WTC11 (cell line): ENCODE measurements around the gene PIK3C2B. TPM values are rescaled to one million over a fixed set of nuclear protein-coding genes. Genes with fewer than 3 reads are reported as not detected.

Experiments used
- ATAC-seq: fragments of 200-7000 bp; cut with Tn5 transposase; 2 replicates; pipeline ENCODE4 v1.10.0; 2021; ENCODE audit warnings: mild to moderate bottlenecking, moderate library complexity
- CTCF ChIA-PET: fragments of 300-600 bp; sonication (Branson Sonifier 250); formaldehyde crosslinking; loops from one replicate; lab custom pipeline; 2021; ENCODE audit warnings: antibody characterized with exemption; lab: Charles Lee
- POLR2A ChIA-PET: fragments of 350-600 bp; sonication (Branson Sonifier 250); formaldehyde crosslinking; loops from one replicate; lab custom pipeline; 2021; ENCODE audit warnings: antibody characterized with exemption; lab: Charles Lee
- DNase-seq: peaks from one replicate; pipeline ENCODE4 v3.0.0; 2021; ENCODE audit warnings: low spot score
- H3K27ac Mint-ChIP-seq: 2 replicates; pipeline ENCODE4 v1.8.0; 2021; ENCODE audit warnings: mixed read lengths
- H3K27me3 Mint-ChIP-seq: 2 replicates; pipeline ENCODE4 v1.8.0; 2021; ENCODE audit warnings: low read depth, mild to moderate bottlenecking, moderate library complexity, mixed read lengths
- H3K36me3 Mint-ChIP-seq: 2 replicates; pipeline ENCODE4 v1.8.0; 2021; ENCODE audit warnings: mixed read lengths
- H3K4me1 Mint-ChIP-seq: 2 replicates; pipeline ENCODE4 v1.8.0; 2022; ENCODE audit warnings: mixed read lengths
- H3K4me3 Mint-ChIP-seq: 2 replicates; pipeline ENCODE4 v1.8.0; 2021; ENCODE audit warnings: mild to moderate bottlenecking, moderate library complexity, mixed read lengths
- H3K9me3 Mint-ChIP-seq: 2 replicates; pipeline ENCODE4 v1.8.0; 2021; ENCODE audit warnings: mixed read lengths
- EMX1 ChIP-seq: fragments of 250-450 bp; sonication (Bioruptor Pico); IDR thresholded peaks from 2 replicates; pipeline ENCODE4 v1.8.0; 2021; ENCODE audit warnings: mild to moderate bottlenecking
- ESRRA ChIP-seq: sonication (generic); formaldehyde crosslinking; IDR thresholded peaks from 2 replicates; pipeline ENCODE4 v1.8.1; 2022; ENCODE audit warnings: mild to moderate bottlenecking, missing genetic modification reagents, borderline replicate concordance
- GABPB1 ChIP-seq: sonication (generic); formaldehyde crosslinking; IDR thresholded peaks from 2 replicates; pipeline ENCODE4 v1.8.1; 2023; ENCODE audit warnings: mild to moderate bottlenecking, missing genetic modification reagents
- HMGA2 ChIP-seq: fragments of 250-450 bp; sonication (Bioruptor Pico); IDR thresholded peaks from 2 replicates; pipeline ENCODE4 v1.4.0; 2021; ENCODE audit warnings: mild to moderate bottlenecking, moderate library complexity
- NFATC4 ChIP-seq: fragments of 250-450 bp; sonication (Bioruptor Pico); IDR thresholded peaks from 2 replicates; pipeline ENCODE4 v1.9.0; 2021; ENCODE audit warnings: mild to moderate bottlenecking
- NFYB ChIP-seq: sonication (generic); formaldehyde crosslinking; conservative IDR thresholded peaks from 2 replicates; pipeline ENCODE4 v1.8.0; 2022; ENCODE audit warnings: low read depth, missing genetic modification reagents
- NR1H2 ChIP-seq: sonication (generic); formaldehyde crosslinking; IDR thresholded peaks from 2 replicates; pipeline ENCODE4 v1.9.0; 2021; ENCODE audit warnings: mild to moderate bottlenecking, moderate library complexity, missing genetic modification reagents
- NR2C2 ChIP-seq: sonication (generic); formaldehyde crosslinking; IDR thresholded peaks from 2 replicates; pipeline ENCODE4 v1.8.0; 2022; ENCODE audit warnings: mild to moderate bottlenecking, missing genetic modification reagents
- OVOL2 ChIP-seq: fragments of 250-450 bp; sonication (Bioruptor Pico); IDR thresholded peaks from 2 replicates; pipeline ENCODE4 v1.9.0; 2021; ENCODE audit warnings: mild to moderate bottlenecking, borderline replicate concordance
- RORB ChIP-seq: fragments of 250-450 bp; sonication (Bioruptor Pico); IDR thresholded peaks from 2 replicates; pipeline ENCODE4 v1.9.0; 2021; ENCODE audit warnings: mild to moderate bottlenecking
- ZNF396 ChIP-seq: fragments of 250-450 bp; sonication (Bioruptor Pico); IDR thresholded peaks from 2 replicates; pipeline ENCODE4 v1.8.0; 2021; ENCODE audit warnings: mild to moderate bottlenecking, moderate library complexity, borderline replicate concordance
- total RNA-seq: library from RNA; stranded (reverse); gene quantifications from 3 replicates; pipeline ENCODE4 v1.2.3, GENCODE V29; 2021
- TF ChIP-seq, protein P1 (sequence below): fragments of 250-450 bp; sonication (Bioruptor Pico); IDR thresholded peaks from 2 replicates; pipeline ENCODE4 v1.9.0; 2021; ENCODE audit warnings: moderate library complexity, mild to moderate bottlenecking, inconsistent platforms, borderline replicate concordance
- TF ChIP-seq, protein P2 (sequence below): fragments of 250-450 bp; sonication (Bioruptor Pico); IDR thresholded peaks from 2 replicates; pipeline ENCODE4 v2.1.2; 2022; ENCODE audit warnings: mild to moderate bottlenecking, moderate library complexity
- TF ChIP-seq, protein P3 (sequence below): fragments of 250-450 bp; sonication (Bioruptor Pico); IDR thresholded peaks from 2 replicates; pipeline ENCODE4 v1.9.0; 2021; ENCODE audit warnings: mild to moderate bottlenecking

Gene PIK3C2B
- total RNA-seq, 1 experiment from 2014 or later: 27.7 TPM

DNA sequence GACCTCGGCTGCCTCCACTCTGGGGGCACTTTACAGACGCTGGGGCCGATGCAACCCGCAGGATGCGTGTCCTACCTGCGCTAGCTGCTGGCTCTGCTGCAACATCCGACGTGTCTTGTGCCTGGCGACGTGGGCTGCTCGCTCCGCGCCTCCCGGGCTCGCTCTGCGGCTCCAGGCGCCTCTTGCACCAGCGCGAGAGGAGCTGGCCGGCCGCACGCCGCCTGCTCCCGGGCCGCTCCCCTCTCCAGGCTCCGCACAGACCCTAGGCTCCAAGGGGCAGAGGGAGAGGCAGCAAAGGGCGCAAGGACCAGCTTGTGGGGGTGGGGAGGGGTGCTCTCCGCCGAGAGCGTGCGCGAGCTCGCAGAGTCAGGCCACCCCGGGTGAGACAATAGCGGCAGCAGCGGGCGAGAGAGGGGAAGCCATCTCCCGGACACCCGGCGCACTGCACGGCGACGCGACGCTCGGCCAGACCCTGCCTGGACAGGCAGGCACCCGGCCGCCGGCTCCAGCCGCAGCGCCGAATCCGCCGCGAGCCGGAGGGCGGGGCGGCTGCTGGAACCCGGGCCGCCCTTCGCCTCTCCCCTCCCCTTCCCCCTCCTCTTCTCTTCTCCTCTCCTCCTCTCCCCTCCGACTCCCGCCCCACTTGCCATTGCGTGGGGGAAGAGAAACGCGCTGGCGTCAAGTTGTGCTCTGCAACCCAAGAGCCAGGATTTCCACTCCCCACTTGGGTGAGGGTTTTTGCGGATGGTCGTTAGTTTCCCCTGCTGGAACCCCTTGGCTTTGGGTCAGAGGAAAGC, at the start of gene PIK3C2B (continued):
- no peak for TF ChIP-seq ZNF396 (CRISPR knock-in tag)

DNA sequence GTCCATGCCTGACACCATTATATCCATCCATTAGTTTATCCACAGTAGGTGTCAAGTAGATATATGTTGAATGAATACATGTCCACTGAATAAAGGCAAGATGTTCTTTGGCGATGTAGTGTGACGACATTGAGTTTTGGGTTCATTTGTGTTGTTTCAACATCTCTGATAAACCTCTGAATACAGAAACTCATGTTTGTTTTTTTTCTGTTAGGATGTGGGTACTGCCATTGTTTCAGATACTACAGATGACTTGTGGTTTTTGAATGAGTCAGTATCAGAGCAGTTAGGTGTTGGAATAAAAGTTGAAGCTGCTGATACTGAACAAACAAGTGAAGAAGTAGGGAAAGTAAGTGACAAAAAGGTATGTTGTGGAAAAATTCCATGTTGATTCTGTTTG, 49.7 kb upstream of the PIK3C2B start:
- no peak overlapping the region; the same call in 1 of the 2 replicates for H3K27ac Mint-ChIP-seq
- no peaks in the 10 kb centered on the region for H3K27me3 Mint-ChIP-seq
- TF ChIP-seq OVOL2 (CRISPR knock-in tag) (no peak), HMGA2 (no peak), GABPB1 (CRISPR knock-in tag) (no peak), EMX1 (CRISPR knock-in tag) (no peak), NFYB (no peak), NR2C2 (CRISPR knock-in tag) (no peak)
- TF ChIP-seq, all 79 proteins: peak for 0
- CTCF ChIA-PET: no interaction called here
- peaks cover 89% of the 10 kb centered on the region for H3K36me3 Mint-ChIP-seq
- ATAC-seq (no peak), DNase-seq (no peak)
- H3K4me1 Mint-ChIP-seq: no peaks in the 10 kb centered on the region
- no peak overlapping the region for H3K4me3 Mint-ChIP-seq
- H3K9me3 Mint-ChIP-seq: no peaks in the 10 kb centered on the region
- POLR2A ChIA-PET: no interaction called here

DNA sequence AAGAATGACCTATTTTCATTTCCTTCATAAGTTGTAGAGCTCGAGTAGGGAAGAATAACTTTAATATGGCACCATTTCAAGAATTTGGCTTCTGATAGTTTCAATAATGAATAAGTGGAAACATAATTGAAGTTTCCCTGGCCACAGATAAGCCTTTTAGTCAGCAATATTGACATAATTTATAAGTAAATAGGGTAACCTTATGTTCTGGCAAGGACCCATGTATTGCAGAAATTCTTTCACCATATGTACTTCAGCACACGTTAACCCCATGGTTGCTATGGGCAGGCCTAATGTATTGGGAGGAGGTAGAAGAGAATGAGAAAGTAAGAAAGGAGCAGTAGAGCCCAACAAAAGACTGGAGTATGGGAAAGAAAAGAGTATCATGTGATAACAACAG, 47.0 kb upstream of the PIK3C2B start:
- Mint-ChIP-seq H3K4me3 (no peak overlapping the region), H3K27me3 (no peaks in the 10 kb centered on the region), H3K4me1 (no peaks in the 10 kb centered on the region), H3K36me3 (peaks cover 86% of the 10 kb centered on the region), H3K27ac (peak overlapping the region; percentile 5; the same call in 1 of the 2 replicates), H3K9me3 (no peaks in the 10 kb centered on the region)
- CTCF ChIA-PET: no interaction called here
- TF ChIP-seq RORB (CRISPR knock-in tag): no peak
- TF ChIP-seq NR1H2 (CRISPR knock-in tag): no peak
- no peak for TF ChIP-seq ESRRA (CRISPR knock-in tag)
- no peak for TF ChIP-seq NR2C2 (CRISPR knock-in tag)
- TF ChIP-seq, protein P1, sequence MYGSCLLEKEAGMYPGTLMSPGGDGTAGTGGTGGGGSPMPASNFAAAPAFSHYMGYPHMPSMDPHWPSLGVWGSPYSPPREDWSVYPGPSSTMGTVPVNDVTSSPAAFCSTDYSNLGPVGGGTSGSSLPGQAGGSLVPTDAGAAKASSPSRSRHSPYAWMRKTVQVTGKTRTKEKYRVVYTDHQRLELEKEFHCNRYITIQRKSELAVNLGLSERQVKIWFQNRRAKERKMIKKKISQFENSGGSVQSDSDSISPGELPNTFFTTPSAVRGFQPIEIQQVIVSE (CRISPR knock-in tag): no peak
- no peak for TF ChIP-seq NFATC4 (CRISPR knock-in tag)
- POLR2A ChIA-PET: no interaction called here
- ATAC-seq: no peak
- no peak for DNase-seq

GRCh38 chr1:204532832-204533231, 38.2 kb upstream of the PIK3C2B start:
- no peak for ATAC-seq
- H3K27me3 Mint-ChIP-seq: no peaks in the 10 kb centered on the region
- no peak for TF ChIP-seq HMGA2
- TF ChIP-seq, protein P2, sequence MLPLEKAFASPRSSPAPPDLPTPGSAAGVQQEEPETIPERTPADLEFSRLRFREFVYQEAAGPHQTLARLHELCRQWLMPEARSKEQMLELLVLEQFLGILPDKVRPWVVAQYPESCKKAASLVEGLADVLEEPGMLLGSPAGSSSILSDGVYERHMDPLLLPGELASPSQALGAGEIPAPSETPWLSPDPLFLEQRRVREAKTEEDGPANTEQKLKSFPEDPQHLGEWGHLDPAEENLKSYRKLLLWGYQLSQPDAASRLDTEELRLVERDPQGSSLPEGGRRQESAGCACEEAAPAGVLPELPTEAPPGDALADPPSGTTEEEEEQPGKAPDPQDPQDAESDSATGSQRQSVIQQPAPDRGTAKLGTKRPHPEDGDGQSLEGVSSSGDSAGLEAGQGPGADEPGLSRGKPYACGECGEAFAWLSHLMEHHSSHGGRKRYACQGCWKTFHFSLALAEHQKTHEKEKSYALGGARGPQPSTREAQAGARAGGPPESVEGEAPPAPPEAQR (CRISPR knock-in tag): no peak
- TF ChIP-seq, protein P3, sequence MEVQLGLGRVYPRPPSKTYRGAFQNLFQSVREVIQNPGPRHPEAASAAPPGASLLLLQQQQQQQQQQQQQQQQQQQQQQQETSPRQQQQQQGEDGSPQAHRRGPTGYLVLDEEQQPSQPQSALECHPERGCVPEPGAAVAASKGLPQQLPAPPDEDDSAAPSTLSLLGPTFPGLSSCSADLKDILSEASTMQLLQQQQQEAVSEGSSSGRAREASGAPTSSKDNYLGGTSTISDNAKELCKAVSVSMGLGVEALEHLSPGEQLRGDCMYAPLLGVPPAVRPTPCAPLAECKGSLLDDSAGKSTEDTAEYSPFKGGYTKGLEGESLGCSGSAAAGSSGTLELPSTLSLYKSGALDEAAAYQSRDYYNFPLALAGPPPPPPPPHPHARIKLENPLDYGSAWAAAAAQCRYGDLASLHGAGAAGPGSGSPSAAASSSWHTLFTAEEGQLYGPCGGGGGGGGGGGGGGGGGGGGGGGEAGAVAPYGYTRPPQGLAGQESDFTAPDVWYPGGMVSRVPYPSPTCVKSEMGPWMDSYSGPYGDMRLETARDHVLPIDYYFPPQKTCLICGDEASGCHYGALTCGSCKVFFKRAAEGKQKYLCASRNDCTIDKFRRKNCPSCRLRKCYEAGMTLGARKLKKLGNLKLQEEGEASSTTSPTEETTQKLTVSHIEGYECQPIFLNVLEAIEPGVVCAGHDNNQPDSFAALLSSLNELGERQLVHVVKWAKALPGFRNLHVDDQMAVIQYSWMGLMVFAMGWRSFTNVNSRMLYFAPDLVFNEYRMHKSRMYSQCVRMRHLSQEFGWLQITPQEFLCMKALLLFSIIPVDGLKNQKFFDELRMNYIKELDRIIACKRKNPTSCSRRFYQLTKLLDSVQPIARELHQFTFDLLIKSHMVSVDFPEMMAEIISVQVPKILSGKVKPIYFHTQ: no peak
- TF ChIP-seq, all 79 proteins: peak for 0
- POLR2A ChIA-PET: no interaction called here
- CTCF ChIA-PET: interaction anchor here (1.7 kb wide), 1 partner anchor 87 kb away, joined by 5 read pairs; no protein-coding TSS in a partner anchor
- DNase-seq: no peak
- H3K4me3 Mint-ChIP-seq: no peak overlapping the region
- H3K36me3 Mint-ChIP-seq: peaks cover 71% of the 10 kb centered on the region
- H3K9me3 Mint-ChIP-seq: no peaks in the 10 kb centered on the region
- H3K4me1 Mint-ChIP-seq: no peaks in the 10 kb centered on the region
- H3K27ac Mint-ChIP-seq: no peak overlapping the region
